ENCODE measurements around the gene PHACTR1.

Gene PHACTR1

GRCh38 chr6:13079096-13079723 is 362.6 kb downstream of the PHACTR1 start:
- DNase-seq: no peak

DNA sequence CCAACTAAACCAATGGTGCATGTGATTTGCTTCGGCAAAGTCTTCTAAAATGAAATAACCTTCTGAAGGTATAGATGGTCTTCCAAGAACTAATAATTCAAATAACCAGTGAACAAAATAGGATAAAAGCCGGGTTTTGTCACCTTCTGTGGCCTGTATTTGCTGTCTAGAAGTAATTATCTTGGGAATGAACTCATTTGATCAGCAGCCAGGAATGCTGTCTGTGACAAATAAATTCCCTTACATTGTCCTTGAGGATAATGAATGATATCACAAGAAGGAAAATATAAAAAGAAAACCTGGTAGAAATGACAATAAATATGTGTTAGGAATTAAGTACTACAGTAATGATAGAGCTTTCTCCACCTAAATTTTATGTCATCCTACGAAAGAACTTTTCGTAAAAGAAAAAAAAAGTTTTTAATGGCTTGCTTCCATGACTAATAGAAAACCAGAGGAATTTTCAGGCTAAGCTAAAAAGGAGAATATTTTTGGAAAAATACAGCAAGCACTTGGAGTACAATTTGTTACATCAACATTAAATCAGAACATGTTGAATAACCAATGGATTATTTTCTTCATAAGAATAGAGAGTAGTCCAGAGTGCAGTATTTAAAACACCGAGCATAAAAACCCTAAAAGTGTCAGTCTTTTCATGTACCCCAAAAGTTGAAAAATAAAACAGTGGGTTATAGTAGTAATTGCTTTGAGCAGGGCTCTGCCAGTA is 364.1 kb downstream of the PHACTR1 start:
- DNase-seq: no peak

- no peak for DNase-seq
Observed at GRCh38 chr6:13081189-13081563, 364.6 kb downstream of the PHACTR1 start.

GRCh38 chr6:13089296-13089994 is 372.9 kb downstream of the PHACTR1 start:
- no peak for DNase-seq

GRCh38 chr6:13091192-13091591 is 374.6 kb downstream of the PHACTR1 start:
- DNase-seq: no peak

DNA sequence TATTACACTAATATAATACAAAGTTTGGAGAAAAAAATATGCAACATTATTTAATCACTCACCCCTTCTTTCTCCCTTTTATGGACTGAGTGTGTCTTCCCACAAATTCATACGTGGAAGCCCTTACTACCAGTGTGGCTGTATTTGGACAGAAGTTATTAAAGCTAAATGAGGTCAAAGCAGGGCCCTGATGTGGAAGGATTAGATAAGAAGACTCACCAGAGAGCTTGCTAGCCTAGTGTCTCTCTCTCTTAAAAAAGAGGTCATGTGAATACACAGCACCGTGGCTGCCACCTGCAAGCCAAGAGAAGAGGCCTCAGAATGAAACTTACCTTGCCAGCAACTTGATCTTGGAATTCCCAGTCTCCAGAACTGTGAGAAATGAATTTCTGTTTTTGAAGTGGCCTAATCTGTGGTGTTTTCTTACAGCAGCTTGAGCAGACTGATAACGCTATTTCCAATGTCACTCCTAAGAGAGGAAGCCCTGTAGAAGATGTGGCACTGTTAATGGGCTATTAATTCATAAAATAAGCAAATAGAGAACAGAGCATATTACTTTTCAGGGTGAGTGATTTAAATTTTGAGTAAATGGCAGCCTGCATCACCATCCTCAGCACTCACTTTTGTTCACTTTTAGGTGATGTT is 378.3 kb downstream of the PHACTR1 start:
- no peak for DNase-seq

DNA sequence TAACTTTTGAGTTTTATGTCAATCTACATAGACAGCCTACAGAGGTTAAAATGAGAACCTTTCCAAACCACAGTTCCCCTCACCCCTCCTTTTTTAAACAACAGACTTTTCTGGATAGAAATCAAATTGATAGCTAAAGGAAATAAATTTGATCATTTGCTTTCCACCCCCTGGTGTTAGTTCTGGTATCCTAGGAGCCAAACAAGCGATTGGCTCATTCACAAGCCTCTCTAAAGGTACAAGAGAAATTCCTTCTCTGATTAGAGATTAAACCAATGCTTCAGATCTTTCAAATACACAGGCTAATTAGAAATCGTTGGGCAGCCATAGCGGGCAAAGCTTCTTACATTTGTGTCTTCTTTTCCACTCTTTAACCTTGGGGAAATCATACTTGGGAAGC is 379.5 kb downstream of the PHACTR1 start:
- DNase-seq: no peak

- no peak for DNase-seq
Observed at GRCh38 chr6:13097454-13097853, 380.9 kb downstream of the PHACTR1 start.

GRCh38 chr6:13098006-13098405 is 381.4 kb downstream of the PHACTR1 start:
- no peak for DNase-seq

GRCh38 chr6:13098793-13099570 is 382.4 kb downstream of the PHACTR1 start:
- DNase-seq: no peak

DNA sequence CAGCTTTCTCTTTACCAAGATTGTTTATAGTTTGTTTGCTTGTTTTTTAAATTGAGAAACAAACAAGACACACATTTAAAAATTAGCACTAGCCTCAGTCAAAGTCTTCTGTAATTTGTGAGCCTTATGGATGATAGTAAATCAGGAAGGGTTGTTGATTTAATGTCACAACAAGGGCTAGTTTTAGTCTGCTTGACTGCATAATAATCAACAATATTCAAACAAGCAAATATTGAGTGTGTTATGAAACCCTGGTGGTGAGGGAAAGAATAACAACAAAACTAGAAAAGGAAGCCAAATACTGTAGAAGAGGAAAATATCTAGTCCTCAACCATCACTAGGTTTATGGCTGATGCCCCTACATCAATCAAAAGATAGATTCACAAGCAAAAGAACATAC is 383.2 kb downstream of the PHACTR1 start:
- no peak for DNase-seq

GRCh38 chr6:13101409-13101808 is 384.8 kb downstream of the PHACTR1 start:
- no peak for DNase-seq

GRCh38 chr6:13101985-13102384 is 385.4 kb downstream of the PHACTR1 start:
- no peak for DNase-seq

DNA sequence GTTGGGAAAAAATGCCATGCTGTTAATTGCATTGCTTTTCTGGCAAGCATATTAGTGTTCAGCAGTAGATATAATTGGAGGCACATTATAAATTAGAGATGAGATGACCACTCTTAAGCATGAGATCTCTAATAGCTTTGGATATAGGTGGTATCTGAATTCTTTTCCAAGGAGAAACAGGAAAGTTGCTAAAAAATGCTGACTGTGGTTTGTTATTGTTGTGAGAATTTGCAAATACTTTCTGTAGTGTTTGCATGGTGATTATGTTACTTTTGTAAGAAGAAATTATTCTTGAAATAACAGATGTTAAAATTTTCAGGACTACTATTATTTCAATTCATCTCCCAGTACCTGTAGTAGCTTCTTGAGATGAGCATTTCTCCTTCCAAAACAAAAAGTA is 386.6 kb downstream of the PHACTR1 start:
- no peak for DNase-seq

- no peak for DNase-seq
Observed at GRCh38 chr6:13105139-13105538, 388.6 kb downstream of the PHACTR1 start.

DNA sequence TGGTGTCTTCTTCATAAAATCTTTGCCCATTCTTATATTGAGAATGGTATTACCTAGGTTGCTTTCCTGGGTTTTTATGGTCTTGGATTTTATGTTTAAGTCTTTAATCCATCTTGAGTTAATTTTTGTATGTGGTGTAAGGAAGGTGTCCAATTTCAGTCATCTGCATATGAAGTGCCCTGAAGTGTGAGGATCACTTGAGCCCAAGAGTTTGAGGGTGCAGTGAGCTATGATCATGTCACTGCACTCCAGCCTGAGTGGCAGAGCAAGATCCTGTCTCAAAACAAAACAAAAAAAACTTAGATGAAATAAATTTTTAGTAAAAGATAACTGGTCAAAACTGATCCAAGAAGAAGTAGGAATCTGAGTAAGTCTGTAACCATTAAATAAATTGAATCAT is 396.4 kb downstream of the PHACTR1 start:
- no peak for DNase-seq

DNA sequence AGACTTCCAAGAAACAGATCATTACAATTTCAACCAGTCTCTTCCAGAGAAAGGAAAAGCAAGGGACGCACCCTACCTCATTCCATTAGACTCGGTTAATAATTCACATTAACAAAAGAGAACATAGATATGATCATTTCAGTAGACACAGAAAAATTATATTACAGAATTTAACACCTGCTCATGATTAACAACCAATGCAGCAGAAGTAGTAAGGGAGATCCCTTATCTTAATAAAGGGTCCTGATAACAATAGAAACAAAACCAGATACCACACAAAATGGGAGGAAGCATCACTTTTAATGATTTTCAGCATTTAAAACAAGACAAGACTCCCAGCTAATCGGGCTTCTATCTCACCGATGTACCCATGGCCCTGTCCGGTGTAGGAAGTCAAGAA is 396.8 kb downstream of the PHACTR1 start:
- DNase-seq: no peak

- no peak for DNase-seq
Observed at GRCh38 chr6:13113981-13114593, 397.5 kb downstream of the PHACTR1 start.

GRCh38 chr6:13116155-13116554 is 399.6 kb downstream of the PHACTR1 start:
- DNase-seq: no peak

DNA sequence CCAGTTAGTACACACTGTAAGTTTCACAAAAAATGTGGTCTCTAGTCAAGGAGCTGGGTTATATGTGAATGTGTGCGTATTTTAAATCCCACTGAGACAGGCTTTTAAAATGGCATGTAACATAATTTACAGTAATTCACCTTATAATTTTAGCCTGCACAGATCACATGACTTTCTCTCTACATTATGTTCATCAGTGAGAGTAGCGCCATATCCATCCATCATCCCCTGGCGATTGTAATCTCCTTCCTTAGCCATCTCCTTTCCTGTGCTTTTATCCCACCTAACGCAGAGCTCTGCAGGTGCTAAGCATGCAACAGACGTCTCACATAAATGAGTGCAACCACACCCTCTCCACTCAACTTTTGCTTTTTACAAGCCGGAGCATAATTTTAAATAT is 401.0 kb downstream of the PHACTR1 start:
- DNase-seq: no peak

DNA sequence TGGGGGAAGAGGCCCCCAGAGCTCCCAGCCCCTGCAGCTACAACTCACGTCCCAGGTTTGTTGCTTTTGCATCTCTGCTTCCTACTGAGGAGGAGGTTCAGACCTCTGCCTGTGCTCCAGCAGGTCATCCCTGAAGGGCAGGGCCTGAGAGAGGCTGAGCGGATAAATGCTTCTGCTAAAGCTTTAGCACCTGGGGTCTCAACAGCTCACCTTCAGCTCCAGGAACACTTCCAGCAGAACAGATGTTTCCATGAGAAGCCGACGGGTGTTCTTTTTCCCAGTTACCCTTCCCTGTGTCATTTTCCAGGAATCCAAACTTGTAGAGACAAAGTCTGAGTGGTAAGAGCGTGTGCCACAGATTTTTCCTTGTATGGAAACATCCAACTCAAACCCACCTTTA is 403.0 kb downstream of the PHACTR1 start:
- no peak for DNase-seq
